M059J (cell line): Measurements from ENCODE around the gene PDHX. TPM values are rescaled to one million over a fixed set of nuclear protein-coding genes. Genes with fewer than 3 reads are reported as not detected.

Experiments
- DNase-seq: peaks from one replicate; pipeline ENCODE4 v3.0.0-alpha.2; 2012; ENCODE audit warnings: low read depth
- total RNA-seq: library from RNA; depleted of rRNA; stranded (reverse); fragments of >200 nt; shearing (Covaris generic); gene quantifications from 2 replicates; pipeline ENCODE4 v1.2.3, GENCODE V29; 2014; rRNA removed

The PDHX gene
- total RNA-seq, 1 experiment from 2014 or later, result 81.7 TPM

- no peak for DNase-seq
Observed at GRCh38 chr11:35045236-35045820, 128.9 kb downstream of the PDHX start.

Other genes starting within 250 kb of the PDHX start
- 55.0 and 82.5 TPM in 2 replicates for gene APIP, start 239 bp upstream of the PDHX start, total RNA-seq
- 405 and 667 TPM in 2 replicates for gene CD44, start 222.6 kb downstream of the PDHX start, total RNA-seq